ENCODE results near the gene HM13. TPM values are rescaled to one million over a fixed set of nuclear protein-coding genes. Genes with fewer than 3 reads are reported as not detected.

HM13 gene
- total and polyA plus RNA-seq, 2 donors (not counting 3 experiments of a cell fraction or from before 2014, with no cell fraction given) = 211 to 218 TPM

- H3K4me1 ChIP-seq (ENCODE audit: control insufficient read depth, extremely low read depth, insufficient read depth, low read length) = peaks cover 9% of the 10 kb centered on the region
- TF ChIP-seq MAX (IDR thresholded peaks at IDR 0.05; ENCODE audit: insufficient read depth, insufficient read length) = no peak
- no peak for TF ChIP-seq FOS (IDR thresholded peaks at IDR 0.05; ENCODE audit: borderline replicate concordance, insufficient read depth, low read length)
- TF ChIP-seq MYC (IDR thresholded peaks at IDR 0.05; ENCODE audit: low read depth, low read length) = no peak
- no peak for TF ChIP-seq POLR2A (IDR thresholded peaks at IDR 0.05; ENCODE audit: low read depth, low read length)
- TF ChIP-seq JUN (IDR thresholded peaks at IDR 0.05; ENCODE audit: borderline replicate concordance, insufficient read depth, insufficient read length, low read depth) = no peak
- no peak for TF ChIP-seq GATA2 (IDR thresholded peaks at IDR 0.05; ENCODE audit: insufficient read depth, insufficient read length, low read depth, low read length)
- no peak for TF ChIP-seq EZH2 (IDR thresholded peaks at IDR 0.05; ENCODE audit: borderline replicate concordance, low read depth, low read length, severe bottlenecking)
- TF ChIP-seq POLR2AphosphoS5 (IDR thresholded peaks at IDR 0.05; ENCODE audit: insufficient read depth, low read depth, low read length) = no peak
- no peak for TF ChIP-seq CTCF (IDR thresholded peaks at IDR 0.05; ENCODE audit: extremely low read depth in 1 of 2, insufficient read depth in 1 of 2, low read depth in 1 of 2, low read length in 2 of 2)
- H3K9me3 ChIP-seq (replicated peaks; ENCODE audit: control insufficient read depth, insufficient read depth, low read length) = no peaks in the 10 kb centered on the region
- H3K4me3 ChIP-seq (replicated peaks in 1 of 3; ENCODE audit: insufficient read depth in 1 of 3, low read depth in 1 of 3, low read length in 3 of 3) = no peak overlapping the region
- H3K4me2 ChIP-seq (ENCODE audit: insufficient read depth, low read length) = no peak overlapping the region
- DNase-seq (ENCODE audit: low read depth, low spot score) (no peak), FAIRE-seq (no peak)
- intact Hi-C loops (cut with micrococcal nuclease) (no loop called here), dilution Hi-C loops (cut with MboI; ENCODE audit: extremely low pct_ligation_motif_present, low sequenced_read_pairs) (no loop called here)
- CTCF ChIA-PET = interaction anchor here (0.8 to 30.9 kb wide), 5 partner anchors 8 to 1745 kb away, joined by 3 to 1817 read pairs (median 4); partner anchors contain the start of gene ID1
- peaks cover 17 to 29% of the 10 kb centered on the region in 2 experiments for H3K36me3 ChIP-seq (ENCODE audit: control insufficient read depth in 2 of 2, extremely low read depth in 1 of 2, insufficient read depth in 2 of 2, low read length in 2 of 2)
- POLR2A ChIA-PET = no interaction called here
- no peak overlapping the region for H2AFZ ChIP-seq (ENCODE audit: low read depth, low read length)
- BruUV-seq (replicated peaks) = no TSS peak
- no peak overlapping the region for H3K9ac ChIP-seq (replicated peaks; ENCODE audit: extremely low read depth, insufficient read depth, low read length)
- H4K20me1 ChIP-seq (replicated peaks; ENCODE audit: control insufficient read depth, extremely low read depth, insufficient read depth, low read length) = no peaks in the 10 kb centered on the region
- no peaks in the 10 kb centered on the region for H3K27me3 ChIP-seq (ENCODE audit: control insufficient read depth in 2 of 2, insufficient read depth in 2 of 2, low read length in 2 of 2)
- no peaks in the 10 kb centered on the region for H3K9me1 ChIP-seq (replicated peaks; ENCODE audit: control insufficient read depth, extremely low read depth, insufficient read depth, low read length)
- H3K27ac ChIP-seq (ENCODE audit: insufficient read depth, low read depth, low read length) = no peak overlapping the region
- H3K79me2 ChIP-seq (ENCODE audit: control insufficient read depth, insufficient read depth, low read length) = no peaks in the 10 kb centered on the region
Measured at GRCh38 chr20:31555203-31555775, 41.0 kb downstream of the HM13 start.

Measured in endothelial cell of umbilical vein (primary cell).